SHP77 (cell line): ENCODE data around the gene RPL28.
"Not testable (repeated sequence)": the region's sequence is repeated elsewhere in the genome, so short reads cannot be mapped to it uniquely, and the experiment has no call there.

Experiments
- DNase-seq, 2 experiments: peaks; one replicate each; lab custom pipeline; 2025; lab: John Stamatoyannopoulos, UW

The RPL28 gene

GRCh38 chr19:55426042-55426441 is 40.3 kb downstream of the RPL28 start:
- no peak for DNase-seq

- no peak for DNase-seq
Observed at GRCh38 chr19:55431183-55431582, 45.5 kb downstream of the RPL28 start.

- no peak for DNase-seq
Observed at GRCh38 chr19:55432241-55432959, 46.7 kb downstream of the RPL28 start.

- DNase-seq = no peak
Observed at GRCh38 chr19:55433292-55433691, 47.6 kb downstream of the RPL28 start.

- DNase-seq = no peak
Observed at GRCh38 chr19:55434356-55434919, 48.7 kb downstream of the RPL28 start.

GRCh38 chr19:55435020-55435419 is 49.3 kb downstream of the RPL28 start:
- no peak for DNase-seq

- no peak for DNase-seq
Observed at GRCh38 chr19:55436847-55437246, 51.1 kb downstream of the RPL28 start.

- peak; percentile 32 to 58 for DNase-seq
Observed at GRCh38 chr19:55437410-55437809, 51.7 kb downstream of the RPL28 start.

GRCh38 chr19:55439052-55439451 is 53.3 kb downstream of the RPL28 start:
- DNase-seq = no peak

- DNase-seq = no peak
Observed at GRCh38 chr19:55440411-55441105, 54.8 kb downstream of the RPL28 start.

GRCh38 chr19:55441319-55441691 is 55.6 kb downstream of the RPL28 start:
- DNase-seq = no peak

GRCh38 chr19:55441692-55442321 is 56.1 kb downstream of the RPL28 start:
- no peak for DNase-seq

- DNase-seq = peak in 1 of 2 experiments; percentile 7
Observed at GRCh38 chr19:55442372-55442961, 56.7 kb downstream of the RPL28 start.

- no peak for DNase-seq
Observed at GRCh38 chr19:55443045-55443823, 57.5 kb downstream of the RPL28 start, which contains the start of gene SHISA7. SHISA7 (minus strand) TSS chr19:55443300; CDS start chr19:55442863, 437 bp downstream.

GRCh38 chr19:55443824-55444480 is 58.2 kb downstream of the RPL28 start:
- no peak for DNase-seq

GRCh38 chr19:55444646-55445045 is 58.9 kb downstream of the RPL28 start:
- DNase-seq = no peak

GRCh38 chr19:55446060-55446459 is 60.3 kb downstream of the RPL28 start:
- no peak for DNase-seq

GRCh38 chr19:55447421-55448174 is 61.9 kb downstream of the RPL28 start:
- peak; percentile 20 to 31 for DNase-seq

GRCh38 chr19:55448175-55448490 is 62.4 kb downstream of the RPL28 start:
- not testable (repeated sequence) for DNase-seq

GRCh38 chr19:55449469-55449868 is 63.7 kb downstream of the RPL28 start:
- no peak for DNase-seq
